HuH-7.5 (cell line): ENCODE measurements around the gene IFTAP.
"Not testable (repeated sequence)": the region's sequence is repeated elsewhere in the genome, so short reads cannot be mapped to it uniquely, and the experiment has no call there.

Experiments used
- DNase-seq: peaks from one replicate; pipeline ENCODE4 v3.0.0; 2011; ENCODE audit warnings: low spot score

Gene IFTAP

GRCh38 chr11:36638556-36638955 is 44.3 kb downstream of the IFTAP start:
- DNase-seq = no peak

- no peak for DNase-seq
Measured at GRCh38 chr11:36657610-36658267, 63.4 kb downstream of the IFTAP start.

- DNase-seq = not testable (repeated sequence)
Measured at GRCh38 chr11:36661359-36661758, 67.1 kb downstream of the IFTAP start.

- DNase-seq = no peak
Measured at GRCh38 chr11:36672815-36673450, 78.6 kb downstream of the IFTAP start.

- DNase-seq = not testable (repeated sequence)
Measured at GRCh38 chr11:36679547-36679946, 85.2 kb downstream of the IFTAP start.

- DNase-seq = no peak
Measured at GRCh38 chr11:36683818-36684217, 89.5 kb downstream of the IFTAP start.

- DNase-seq = no peak
Measured at GRCh38 chr11:36684840-36685801, 90.8 kb downstream of the IFTAP start.

- no peak for DNase-seq
Measured at GRCh38 chr11:36688132-36688531, 93.8 kb downstream of the IFTAP start.

GRCh38 chr11:36688571-36689291 is 94.4 kb downstream of the IFTAP start:
- no peak for DNase-seq

GRCh38 chr11:36689442-36689841 is 95.1 kb downstream of the IFTAP start:
- DNase-seq = no peak

GRCh38 chr11:36692704-36693103 is 98.4 kb downstream of the IFTAP start:
- DNase-seq = no peak

GRCh38 chr11:36693139-36693843 is 99.0 kb downstream of the IFTAP start:
- DNase-seq = no peak

- no peak for DNase-seq
Measured at GRCh38 chr11:36695111-36695510, 100.8 kb downstream of the IFTAP start.

GRCh38 chr11:36695571-36695970 is 101.3 kb downstream of the IFTAP start:
- no peak for DNase-seq

GRCh38 chr11:36696550-36696949 is 102.2 kb downstream of the IFTAP start:
- no peak for DNase-seq

- no peak for DNase-seq
Measured at GRCh38 chr11:36699271-36699670, 105.0 kb downstream of the IFTAP start.

GRCh38 chr11:36700246-36700645 is 105.9 kb downstream of the IFTAP start:
- DNase-seq = no peak

- peak; percentile 64 for DNase-seq
Measured at GRCh38 chr11:36702330-36703054, 108.2 kb downstream of the IFTAP start.

- DNase-seq = no peak
Measured at GRCh38 chr11:36703055-36703404, 108.7 kb downstream of the IFTAP start.
